ENCODE data around the gene MS4A6E.
"Not testable (repeated sequence)": the region's sequence is repeated elsewhere in the genome, so short reads cannot be mapped to it uniquely, and the experiment has no call there.

The MS4A6E gene, protein sequence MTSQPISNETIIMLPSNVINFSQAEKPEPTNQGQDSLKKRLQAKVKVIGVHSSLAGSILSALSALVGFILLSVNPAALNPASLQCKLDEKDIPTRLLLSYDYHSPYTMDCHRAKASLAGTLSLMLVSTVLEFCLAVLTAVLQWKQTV

DNA sequence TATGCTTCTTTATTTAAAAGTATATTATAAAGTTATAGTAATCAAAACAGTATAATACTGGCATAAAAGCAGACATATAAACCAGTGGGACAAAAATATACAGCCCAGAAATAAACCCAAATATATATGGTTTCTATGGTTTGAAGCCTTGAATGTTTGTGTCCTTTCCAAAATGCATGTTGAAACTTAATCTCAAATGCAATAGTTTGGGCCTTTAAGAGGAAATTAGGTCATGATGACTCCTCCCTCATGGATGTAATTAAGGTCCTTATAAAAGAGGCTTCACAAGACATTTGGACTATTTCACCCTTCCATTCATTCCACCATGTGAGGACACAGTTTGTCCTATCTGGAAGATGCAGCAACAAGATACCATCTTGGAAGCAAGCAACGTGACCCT, at the start of gene MS4A6E:
Gene MS4A6E, plus strand, starts transcription at position 301 of the 400 bp plus-strand sequence. CDS start 7,641 bp downstream, outside the sequence.
- no peak for DNase-seq

DNA sequence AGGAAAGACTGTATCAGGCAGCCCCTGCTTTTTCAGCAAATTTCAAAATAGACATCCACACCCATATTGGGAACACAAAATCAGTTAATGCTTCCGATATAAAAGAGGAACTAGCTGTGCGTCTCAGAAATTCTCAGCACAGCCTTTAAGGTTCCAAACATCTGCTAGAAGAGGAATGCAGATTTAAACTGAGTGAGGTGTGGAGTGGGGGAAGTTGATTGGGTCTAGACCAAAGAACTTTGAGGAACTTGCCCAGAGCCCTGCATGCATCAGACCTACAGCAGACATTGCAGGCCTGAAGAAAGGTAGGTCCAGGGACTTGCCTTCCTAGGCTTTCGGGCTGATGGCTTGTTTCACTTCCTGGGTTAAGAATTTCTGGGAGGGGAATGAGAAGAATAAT, 46.6 kb upstream of the MS4A6E start, which contains the start of gene MS4A4A:
Gene MS4A4A, plus strand, starts transcription at position 255 of the 400 bp plus-strand sequence. Its CDS starts 10 bp downstream, at position 265.
- DNase-seq, result no peak

DNA sequence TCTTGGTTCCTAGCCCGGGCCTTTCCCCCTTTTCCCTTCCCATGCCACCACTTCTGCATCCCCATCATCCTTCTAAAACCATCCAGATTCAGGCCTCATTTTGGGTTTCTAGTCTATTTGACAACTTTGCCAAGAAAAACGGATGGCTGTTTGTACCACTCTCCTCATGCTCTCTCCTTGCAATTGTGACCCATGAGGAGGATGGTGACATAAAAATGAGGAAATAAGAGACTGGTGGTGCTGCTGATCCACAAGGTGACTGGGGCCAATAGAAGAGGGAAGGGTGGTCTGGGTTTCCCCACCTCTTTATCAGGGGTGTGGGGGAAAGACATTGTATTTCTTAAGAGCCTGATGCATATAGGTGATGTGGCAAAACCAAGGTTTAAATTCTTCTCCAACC, 45.6 kb upstream of the MS4A6E start:
- DNase-seq, result no peak

DNA sequence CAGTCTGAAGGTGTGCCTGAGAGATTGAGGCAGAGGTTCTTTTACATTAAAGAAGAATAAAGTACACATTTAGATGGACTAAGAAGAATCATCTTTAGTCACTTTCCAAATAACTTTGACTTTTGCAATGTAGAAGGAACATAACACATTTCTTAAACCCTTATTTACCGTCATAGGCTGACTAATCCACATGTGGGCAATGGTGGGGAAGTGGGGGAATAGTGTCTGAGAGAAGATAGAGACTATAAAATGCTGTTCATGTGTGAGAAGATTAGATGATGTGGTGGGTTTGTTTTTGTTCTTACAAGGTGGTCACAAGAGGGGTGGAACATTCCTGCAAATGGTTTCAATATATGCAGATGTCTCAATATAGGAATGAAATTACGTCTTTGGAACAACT, 44.8 kb upstream of the MS4A6E start:
- no peak for DNase-seq

DNA sequence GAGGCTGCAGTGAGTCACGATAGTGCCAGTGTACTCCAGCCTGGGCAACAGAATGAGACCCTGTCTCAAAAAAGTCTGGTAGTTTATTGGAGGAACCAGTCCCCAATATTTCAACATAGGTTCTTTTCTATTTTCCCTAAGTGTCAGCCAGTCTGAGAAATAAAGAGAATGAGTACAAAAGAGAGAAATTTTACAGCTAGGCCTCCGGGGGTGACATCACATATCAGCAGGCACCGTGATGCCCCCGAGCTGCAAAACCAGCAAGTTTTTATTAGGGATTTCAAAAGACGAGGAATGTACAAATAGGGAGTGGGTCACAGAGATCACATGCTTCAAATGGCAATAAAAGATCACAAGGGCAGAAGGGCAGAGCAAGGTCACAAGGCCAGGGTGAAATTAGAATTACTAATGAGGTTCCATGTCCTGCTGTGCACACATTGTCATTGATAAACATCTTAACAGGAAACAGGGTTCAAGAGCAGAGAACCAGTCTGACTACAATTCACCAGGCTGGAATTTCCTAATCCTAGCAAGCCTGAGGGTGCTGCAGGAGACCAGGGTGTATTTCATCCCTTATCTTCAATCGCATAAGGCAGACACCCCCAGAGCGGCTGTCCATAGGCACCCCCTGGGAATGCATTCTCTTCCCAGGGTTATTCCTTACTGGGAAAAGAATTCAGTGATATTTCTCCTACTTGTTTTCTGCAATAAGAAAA, 41.5 kb upstream of the MS4A6E start:
- not testable (repeated sequence) for DNase-seq

DNA sequence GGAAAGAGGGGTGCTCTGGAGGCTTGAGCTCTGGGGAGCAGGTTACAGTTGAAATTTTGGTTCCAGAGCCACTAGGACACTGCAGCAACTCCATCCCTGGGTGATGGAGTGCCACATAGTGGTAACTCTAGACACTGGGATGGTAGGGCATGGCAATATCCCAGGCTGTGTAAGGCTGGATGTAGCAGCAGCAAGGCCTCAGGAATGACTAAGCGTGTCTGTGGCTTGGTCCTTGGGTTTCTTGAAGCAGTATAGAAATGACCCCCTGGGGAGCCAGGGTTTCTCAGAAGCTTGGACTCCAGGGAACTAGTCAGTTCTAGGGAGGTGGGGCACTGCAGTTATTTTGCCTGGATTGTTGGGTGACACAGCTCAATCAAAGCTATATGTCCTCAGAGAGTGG, 38.5 kb upstream of the MS4A6E start:
- no peak for DNase-seq

DNA sequence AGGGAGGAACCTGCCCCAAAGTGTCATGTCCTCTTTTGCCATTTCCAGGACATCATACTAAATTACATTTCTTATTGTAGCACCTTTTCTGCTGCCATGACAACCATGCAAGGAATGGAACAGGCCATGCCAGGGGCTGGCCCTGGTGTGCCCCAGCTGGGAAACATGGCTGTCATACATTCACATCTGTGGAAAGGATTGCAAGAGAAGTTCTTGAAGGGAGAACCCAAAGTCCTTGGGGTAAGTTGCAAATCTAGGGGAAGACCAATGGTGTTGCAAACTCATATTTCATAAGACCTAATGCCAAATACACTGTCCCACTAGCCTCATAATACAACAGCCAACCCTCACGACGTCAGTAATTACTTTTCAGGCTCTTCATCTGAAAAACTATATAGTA, 34.9 kb upstream of the MS4A6E start:
- DNase-seq, result no peak

DNA sequence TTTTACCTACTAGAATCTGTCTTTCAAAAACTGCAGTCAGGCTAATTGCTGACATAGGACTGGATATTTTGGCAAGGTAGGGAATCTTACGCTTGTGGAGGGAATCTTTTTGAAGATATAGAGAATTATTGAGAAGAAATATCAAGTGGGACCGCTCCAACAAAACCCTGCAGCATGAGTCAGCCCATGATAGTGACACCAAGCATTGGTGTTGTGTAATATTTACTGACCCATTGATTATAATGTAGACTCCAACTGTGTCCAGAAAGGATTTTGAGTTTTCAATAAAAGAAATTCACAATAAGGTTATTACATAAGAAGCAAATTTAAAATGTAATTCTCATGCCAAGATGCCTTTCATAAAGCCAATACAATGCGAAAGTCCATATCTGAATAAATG, 25.9 kb upstream of the MS4A6E start:
- no peak for DNase-seq

DNA sequence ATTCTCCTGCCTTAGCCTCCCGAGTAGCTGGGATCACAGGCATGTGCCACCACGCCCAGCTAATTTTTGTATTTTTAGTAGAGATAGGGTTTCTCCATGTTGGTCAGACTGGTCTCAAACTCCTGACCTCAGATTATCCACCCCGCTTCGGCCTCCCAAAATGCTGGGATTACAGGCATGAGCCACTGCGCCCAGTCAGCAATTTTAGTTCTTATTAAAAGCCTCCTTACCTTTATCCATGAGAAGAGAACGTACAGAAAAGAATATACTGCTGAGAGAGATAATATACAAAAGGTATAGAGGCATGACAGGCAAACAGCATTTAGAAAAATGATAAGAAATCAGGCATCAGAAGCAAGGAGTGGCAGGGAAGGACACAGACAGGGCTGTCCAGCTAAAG, 25.2 kb upstream of the MS4A6E start:
- DNase-seq, result not testable (repeated sequence)

DNA sequence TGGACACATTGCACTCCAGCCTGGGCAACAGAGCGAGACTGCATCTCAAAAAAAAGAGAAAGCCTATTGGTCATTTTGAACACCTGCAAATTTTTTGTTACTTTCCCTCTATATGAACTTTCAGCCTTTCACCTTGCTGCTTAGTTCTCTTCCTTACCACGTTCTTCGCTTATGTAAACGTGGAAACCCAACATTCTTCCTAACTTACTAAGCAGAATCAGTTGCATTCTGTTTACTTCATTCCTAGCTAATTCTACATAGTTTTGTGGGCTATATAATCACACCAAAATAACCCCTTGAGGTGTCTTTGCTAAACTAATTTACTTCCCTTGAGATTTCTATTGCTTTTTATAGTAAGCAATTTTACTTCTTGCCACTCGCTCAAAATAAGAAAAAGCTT, 23.4 kb upstream of the MS4A6E start:
- DNase-seq, result no peak

DNA sequence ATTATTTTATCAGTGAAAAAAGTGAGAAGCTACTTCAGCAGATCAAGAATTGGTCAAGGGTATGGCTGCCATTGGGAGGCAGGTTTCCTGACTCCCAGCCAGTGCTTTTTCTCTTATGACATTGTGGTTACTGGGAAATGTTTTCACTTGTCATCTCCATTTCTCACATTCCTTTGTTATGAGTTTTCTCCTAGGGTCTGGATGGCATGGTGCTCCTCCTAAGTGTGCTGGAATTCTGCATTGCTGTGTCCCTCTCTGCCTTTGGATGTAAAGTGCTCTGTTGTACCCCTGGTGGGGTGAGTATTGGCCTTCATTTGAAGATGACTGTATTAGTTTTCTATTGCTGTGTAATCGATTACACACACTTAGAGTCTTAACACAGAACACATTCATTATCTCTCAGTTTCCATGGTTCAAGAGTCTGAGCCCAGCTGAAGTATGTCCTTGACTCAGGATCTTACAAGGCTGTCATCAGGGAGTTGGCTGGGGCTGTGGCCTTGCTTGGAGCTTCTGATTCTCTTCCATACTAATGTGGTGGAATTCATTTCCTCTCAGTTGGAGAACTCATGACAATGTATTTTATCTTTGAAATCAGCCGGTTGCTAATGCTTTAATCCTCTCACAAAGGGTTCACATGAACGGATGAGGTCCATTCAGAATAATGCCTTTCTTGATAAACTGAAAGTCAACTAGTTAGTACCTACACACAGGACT, 21.0 kb upstream of the MS4A6E start:
- no peak for DNase-seq

DNA sequence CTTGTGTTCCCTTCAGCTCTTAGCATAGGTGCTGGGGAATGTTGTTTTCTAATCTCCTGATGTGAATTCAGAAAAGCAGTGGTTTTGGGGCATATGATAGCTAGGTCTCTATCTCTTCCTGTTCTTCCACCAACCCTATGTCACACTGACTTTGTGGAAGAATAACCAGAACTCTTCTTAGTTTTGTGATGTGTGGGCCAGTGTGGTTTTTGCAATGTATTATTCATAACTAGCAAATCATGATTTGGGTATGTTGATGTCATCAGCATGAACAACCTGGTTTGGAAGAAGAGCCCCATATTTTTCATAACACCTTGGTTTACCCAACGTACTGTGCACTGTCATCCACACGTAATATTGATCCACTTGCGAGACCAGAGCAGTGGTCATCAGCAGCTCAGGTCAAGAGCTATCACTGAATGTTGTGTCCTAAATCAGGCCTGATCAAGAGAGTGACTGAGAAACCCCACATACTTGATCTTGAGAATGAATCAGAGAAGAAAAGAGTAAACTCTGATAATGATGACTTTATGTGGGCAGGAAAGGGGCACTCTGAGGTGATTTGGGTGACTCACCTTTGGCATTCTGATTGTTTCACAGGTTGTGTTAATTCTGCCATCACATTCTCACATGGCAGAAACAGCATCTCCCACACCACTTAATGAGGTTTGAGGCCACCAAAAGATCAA, 19.4 kb upstream of the MS4A6E start:
- DNase-seq, result no peak

DNA sequence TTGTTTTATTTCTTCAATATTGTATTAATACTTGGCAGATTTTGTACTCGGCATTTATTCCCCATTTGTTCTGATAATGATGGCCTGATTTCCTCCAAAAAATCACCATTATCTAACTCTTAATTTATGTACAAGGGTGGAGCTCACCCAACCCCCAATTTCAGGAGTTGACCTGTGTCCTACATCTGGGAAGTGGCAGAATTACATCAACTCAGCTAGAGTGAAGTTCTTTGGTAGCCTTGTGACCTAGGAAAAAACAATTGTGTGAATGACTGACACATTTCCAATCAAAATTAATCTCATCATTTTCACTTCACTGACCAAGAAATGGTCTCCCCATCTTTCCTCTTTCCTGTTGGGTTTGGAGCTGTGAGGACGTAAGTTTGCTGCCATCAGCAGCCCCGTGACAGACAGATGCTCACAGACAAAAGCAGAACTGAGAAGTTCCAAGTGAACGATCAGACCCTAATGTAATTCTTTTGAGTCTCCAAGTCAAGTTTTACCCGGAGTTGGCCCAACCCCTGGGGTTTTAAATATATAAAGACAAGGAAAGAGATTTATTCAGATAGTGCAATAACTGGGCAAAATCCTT, 16.6 kb upstream of the MS4A6E start:
- no peak for DNase-seq

DNA sequence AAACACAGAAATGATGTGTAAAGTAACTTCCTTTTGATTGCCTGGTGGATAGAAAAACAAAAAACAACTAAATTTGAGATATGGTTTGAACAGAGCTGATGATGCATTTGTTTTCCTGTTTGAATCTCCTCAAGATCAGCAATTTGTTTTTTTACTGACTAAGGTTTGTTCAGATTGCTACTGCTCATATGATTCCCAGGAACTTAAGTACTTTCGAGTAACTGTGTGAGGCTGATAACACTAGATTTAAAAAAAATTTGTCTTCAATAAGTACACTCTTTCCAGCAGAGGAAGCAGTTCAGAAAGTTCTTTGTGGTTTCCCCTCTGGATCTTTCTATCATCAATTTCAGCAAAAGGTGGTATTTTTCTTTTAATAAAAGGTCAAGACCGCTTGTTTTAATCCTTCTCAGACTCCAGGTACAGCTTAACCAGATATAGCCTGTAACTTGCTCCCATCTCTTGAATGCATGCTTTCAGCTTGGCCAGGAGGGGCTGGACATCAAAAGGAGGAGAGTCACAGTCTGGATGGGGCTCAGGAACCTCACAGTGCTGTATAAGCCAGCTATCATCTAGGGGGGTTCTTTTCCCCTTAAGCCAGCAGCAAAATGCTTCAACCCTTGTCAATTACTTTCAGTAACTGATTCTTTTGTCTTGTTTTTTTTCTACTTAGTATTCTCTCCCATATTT, 12.3 kb upstream of the MS4A6E start:
- DNase-seq, result no peak

DNA sequence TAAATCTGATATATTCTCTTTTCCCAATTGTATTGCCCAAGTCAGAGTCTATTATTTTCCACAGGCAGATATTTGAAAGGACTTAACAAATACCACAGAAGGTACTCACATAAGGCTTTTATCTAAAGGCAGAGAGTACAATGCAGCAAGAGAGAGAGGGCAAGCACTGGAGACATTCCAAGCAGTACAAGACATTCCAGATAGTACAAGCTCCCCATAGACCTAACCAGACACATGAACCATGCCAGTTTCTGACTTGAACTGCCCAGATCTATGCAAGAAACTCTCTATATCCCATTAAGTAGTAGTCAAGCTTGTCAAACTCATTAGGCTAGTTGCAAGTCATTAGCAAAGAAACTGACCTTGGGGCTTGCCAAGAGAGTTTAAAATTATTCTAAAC, 11.2 kb upstream of the MS4A6E start:
- no peak for DNase-seq

DNA sequence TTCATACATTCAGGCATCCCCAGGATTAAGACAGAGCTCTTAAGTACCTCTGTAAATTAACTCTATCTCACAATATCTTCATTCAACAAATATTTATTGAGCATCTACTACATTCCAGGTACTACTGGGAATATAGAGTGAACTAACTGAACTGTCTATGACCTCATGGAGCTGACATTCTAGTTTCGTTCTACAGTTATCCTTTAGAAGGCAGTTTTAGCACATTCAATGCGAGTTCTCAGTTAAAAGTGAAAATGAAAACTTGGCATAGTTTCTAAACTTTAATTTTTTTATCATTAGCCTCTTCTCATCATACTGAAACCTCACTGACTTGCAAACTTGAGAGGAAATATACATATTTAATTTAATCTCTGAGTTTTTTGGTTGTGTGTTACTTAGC, 10.7 kb upstream of the MS4A6E start:
- no peak for DNase-seq

DNA sequence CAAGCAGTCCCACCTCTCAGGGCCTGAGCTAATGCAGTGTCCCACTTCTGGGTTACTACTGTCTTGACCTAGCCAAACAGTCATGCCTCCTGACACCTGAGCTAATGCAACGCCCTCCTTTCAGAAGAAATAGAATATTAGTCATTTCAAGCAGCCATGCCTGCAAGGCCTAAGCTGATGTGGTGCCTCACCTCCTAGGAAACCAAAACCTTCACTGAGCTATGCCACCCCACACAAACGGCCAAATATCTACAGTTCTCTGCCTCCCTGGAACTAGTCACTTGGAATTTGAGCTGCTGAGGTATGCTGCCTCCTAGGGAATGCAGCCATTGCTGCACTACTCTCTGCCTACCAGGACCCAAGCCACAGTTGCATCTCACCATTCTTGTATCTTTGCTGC, 8.3 kb upstream of the MS4A6E start:
- no peak for DNase-seq

DNA sequence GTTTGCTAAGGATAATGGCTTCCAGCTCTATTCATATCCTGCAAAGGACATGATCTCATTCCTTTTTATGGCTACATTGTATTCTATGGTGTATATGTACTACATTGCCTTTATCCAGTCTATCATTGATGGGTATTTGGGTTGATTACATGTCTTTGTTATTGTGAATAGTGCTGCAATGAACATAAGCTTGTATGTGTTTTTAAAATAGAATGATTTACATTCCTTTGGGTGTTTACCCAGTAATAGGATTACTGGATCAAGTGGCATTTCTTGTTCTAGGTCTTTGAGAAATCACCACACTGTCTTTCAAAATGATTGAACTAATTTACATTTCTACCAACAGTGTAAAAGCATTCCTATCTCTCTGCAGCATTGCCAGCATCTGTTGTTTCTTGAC, 6.0 kb upstream of the MS4A6E start:
- DNase-seq, result no peak

DNA sequence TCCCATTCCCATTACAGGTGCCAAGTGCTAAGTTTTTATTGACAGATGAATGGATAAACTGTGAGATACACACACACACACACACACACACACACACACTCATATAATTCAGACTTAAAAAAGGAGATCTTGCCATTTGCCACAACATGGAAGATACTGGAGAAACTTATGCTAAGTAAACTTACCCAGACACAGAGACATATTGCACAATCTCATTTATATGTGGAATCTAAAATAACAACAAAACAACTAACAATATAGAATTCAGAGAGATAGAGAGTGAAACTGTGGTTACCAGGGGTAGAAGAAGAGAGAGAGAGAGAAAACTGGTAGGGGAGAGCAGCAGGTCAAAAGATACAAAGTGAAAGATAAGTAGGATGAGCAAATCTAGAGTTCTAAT, 1.4 kb downstream of the MS4A6E start:
- no peak for DNase-seq

DNA sequence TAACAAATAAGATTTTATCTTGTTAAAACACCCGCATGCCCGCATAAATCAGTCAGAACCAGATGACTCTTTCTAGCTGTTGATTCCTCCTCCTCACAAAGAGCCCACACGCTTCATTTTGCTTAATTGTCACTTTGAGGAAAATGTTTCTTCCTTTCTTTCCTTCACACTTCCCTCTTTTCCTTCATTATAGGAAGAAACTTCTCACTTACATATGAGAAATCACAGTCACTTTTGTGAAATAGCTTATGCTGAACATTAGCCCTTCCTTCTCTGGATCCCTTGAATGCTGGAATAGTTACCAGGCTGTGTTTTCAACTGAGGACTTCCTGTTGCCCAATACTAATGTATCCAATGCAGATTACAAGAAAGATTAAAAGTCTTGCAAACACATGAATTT, 5.8 kb downstream of the MS4A6E start:
- no peak for DNase-seq

DNA sequence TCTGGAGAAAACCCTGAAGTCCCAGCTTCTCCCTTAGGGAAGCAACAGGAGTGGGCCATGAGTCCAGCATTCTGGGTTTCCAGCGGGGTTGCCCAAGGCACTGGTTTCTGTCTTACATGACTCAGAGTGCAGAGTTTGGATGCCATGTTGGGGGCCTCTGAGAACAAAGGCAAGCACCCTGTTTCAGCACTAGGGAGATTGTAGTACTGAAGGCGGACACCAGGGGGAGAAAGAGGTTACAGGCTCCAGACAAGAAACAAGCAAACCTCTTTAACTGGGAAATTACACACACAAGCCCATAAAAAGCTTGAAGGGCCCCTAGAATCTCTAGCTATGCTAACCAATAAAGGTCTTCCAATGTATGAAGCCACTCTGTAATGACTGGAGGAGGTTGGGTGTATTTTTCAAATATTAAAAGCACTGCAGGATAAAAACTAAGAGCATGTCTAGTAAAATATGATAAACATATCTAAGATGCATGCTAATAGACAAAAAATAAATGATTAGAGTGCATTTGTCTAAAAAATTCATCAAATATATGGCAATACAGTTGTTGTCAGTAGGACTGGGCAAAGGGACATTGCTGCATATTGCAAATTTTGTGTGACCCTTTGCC, 7.1 kb downstream of the MS4A6E start:
- peak; percentile 54 for DNase-seq

DNA sequence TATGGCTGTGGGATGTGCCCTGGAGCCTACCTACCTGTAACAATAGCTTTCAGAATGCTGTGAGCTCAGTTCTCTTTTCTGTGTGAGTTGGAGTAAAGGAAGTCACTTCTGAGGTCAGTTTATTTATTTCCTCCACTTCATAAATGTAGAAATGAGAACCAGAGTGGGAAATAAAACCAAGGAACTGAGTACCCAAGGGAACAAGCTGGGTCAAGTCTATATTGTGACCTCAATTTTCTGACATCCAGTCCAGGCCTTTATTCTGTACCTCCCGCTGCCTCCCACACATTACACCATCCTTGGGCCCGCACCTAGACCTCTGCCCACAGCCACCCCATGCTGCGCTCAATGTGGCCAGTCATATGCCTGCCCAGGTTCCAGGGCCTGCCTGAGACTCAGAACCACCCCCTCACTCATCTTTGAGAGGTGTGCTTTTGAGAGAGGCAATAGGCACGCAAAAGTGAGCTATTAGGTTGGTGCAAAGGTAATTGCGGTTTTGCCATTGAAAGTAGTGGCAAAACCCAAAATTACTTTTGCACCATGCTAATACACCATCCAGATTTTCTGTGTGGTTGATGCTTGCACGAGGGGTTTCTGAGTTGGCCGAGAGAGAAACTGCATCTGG, 9.8 kb downstream of the MS4A6E start:
- DNase-seq, result no peak

Data from activated naive CD4-positive, alpha-beta T cell treated with Interleukin-2 at 50 U/mL for 16 hours (primary cell).